Stimulated activated CD4-positive, alpha-beta T cell treated with anti-CD3 and anti-CD28 coated beads, Interleukin-12 subunit alpha, Interleukin-12 subunit beta, amount 100 ng/mL, for 4 hours (primary cell): ENCODE results near the gene ALX4.
A peak's percentile ranks its signal among the peaks of the same experiment; 100 is the strongest.

ENCODE experiments used
- DNase-seq: peaks from one replicate; pipeline ENCODE4 v3.0.0-alpha.2; 2020

The ALX4 gene

GRCh38 chr11:44315947-44316658 is 6.2 kb upstream of the ALX4 start:
- no peak for DNase-seq

GRCh38 chr11:44314733-44315132 is 4.8 kb upstream of the ALX4 start:
- DNase-seq = no peak

GRCh38 chr11:44313761-44314489 is 4.0 kb upstream of the ALX4 start:
- no peak for DNase-seq

GRCh38 chr11:44312876-44313275 is 2.9 kb upstream of the ALX4 start:
- no peak for DNase-seq

GRCh38 chr11:44311339-44312261 is 1.7 kb upstream of the ALX4 start:
- DNase-seq = no peak

GRCh38 chr11:44310463-44311272 is 729 bp upstream of the ALX4 start:
- DNase-seq = no peak

- no peak for DNase-seq
These were observed 195 bp upstream of the ALX4 start for GRCh38 chr11:44310206-44310462.

- DNase-seq = no peak
These were observed 939 bp downstream of the ALX4 start for GRCh38 chr11:44308923-44309477.

- no peak for DNase-seq
These were observed 1.6 kb downstream of the ALX4 start for GRCh38 chr11:44308256-44308922.

GRCh38 chr11:44307340-44308099 is 2.4 kb downstream of the ALX4 start:
- no peak for DNase-seq

- no peak for DNase-seq
These were observed 3.1 kb downstream of the ALX4 start for GRCh38 chr11:44306918-44307244.

- DNase-seq = no peak
These were observed 3.7 kb downstream of the ALX4 start for GRCh38 chr11:44306052-44306917.

- DNase-seq = peak; percentile 15
These were observed 4.4 kb downstream of the ALX4 start for GRCh38 chr11:44305470-44306051.

- no peak for DNase-seq
These were observed 4.9 kb downstream of the ALX4 start for GRCh38 chr11:44305026-44305469.

GRCh38 chr11:44304091-44305025 is 5.6 kb downstream of the ALX4 start:
- DNase-seq = no peak

GRCh38 chr11:44303401-44303938 is 6.5 kb downstream of the ALX4 start:
- no peak for DNase-seq

GRCh38 chr11:44301564-44302271 is 8.2 kb downstream of the ALX4 start:
- no peak for DNase-seq
